ENCODE data around the gene DAB2IP.
"Not testable (repeated sequence)": the region's sequence is repeated elsewhere in the genome, so short reads cannot be mapped to it uniquely, and the experiment has no call there.

DNA sequence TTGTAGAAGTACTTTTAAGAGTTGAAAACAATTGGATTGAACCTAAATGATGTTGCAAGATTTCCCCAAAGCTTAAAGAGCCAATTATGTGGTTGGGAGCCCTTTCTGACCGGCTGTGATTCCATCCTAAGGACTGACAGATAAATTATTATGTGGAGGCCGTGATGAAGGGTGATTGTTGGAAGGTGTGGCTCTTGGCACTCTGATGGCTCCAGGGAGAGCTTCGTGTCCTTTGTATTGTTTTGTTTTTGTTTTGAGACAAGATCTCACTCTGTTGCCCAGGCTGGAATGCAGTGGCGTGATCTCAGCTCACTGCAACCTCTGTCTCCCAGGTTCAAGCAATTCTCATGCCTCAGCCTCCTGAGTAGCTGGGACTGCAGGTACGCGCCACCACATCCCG lies 32.5 kb upstream of the DAB2IP start:
- TF ChIP-seq, protein P1, sequence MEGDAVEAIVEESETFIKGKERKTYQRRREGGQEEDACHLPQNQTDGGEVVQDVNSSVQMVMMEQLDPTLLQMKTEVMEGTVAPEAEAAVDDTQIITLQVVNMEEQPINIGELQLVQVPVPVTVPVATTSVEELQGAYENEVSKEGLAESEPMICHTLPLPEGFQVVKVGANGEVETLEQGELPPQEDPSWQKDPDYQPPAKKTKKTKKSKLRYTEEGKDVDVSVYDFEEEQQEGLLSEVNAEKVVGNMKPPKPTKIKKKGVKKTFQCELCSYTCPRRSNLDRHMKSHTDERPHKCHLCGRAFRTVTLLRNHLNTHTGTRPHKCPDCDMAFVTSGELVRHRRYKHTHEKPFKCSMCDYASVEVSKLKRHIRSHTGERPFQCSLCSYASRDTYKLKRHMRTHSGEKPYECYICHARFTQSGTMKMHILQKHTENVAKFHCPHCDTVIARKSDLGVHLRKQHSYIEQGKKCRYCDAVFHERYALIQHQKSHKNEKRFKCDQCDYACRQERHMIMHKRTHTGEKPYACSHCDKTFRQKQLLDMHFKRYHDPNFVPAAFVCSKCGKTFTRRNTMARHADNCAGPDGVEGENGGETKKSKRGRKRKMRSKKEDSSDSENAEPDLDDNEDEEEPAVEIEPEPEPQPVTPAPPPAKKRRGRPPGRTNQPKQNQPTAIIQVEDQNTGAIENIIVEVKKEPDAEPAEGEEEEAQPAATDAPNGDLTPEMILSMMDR (IDR thresholded peaks at IDR 0.05 in 2 of 3, conservative IDR thresholded peaks at IDR 0.05 in 1 of 3; ENCODE audit: borderline replicate concordance in 1 of 3, insufficient read depth in 1 of 3, low read depth in 2 of 3, low read length in 2 of 3) = not testable (repeated sequence)
- TF ChIP-seq SRF, FOSL1 (IDR thresholded peaks at IDR 0.05; ENCODE audit: low read depth): not testable (repeated sequence)
- TF ChIP-seq, protein P2, sequence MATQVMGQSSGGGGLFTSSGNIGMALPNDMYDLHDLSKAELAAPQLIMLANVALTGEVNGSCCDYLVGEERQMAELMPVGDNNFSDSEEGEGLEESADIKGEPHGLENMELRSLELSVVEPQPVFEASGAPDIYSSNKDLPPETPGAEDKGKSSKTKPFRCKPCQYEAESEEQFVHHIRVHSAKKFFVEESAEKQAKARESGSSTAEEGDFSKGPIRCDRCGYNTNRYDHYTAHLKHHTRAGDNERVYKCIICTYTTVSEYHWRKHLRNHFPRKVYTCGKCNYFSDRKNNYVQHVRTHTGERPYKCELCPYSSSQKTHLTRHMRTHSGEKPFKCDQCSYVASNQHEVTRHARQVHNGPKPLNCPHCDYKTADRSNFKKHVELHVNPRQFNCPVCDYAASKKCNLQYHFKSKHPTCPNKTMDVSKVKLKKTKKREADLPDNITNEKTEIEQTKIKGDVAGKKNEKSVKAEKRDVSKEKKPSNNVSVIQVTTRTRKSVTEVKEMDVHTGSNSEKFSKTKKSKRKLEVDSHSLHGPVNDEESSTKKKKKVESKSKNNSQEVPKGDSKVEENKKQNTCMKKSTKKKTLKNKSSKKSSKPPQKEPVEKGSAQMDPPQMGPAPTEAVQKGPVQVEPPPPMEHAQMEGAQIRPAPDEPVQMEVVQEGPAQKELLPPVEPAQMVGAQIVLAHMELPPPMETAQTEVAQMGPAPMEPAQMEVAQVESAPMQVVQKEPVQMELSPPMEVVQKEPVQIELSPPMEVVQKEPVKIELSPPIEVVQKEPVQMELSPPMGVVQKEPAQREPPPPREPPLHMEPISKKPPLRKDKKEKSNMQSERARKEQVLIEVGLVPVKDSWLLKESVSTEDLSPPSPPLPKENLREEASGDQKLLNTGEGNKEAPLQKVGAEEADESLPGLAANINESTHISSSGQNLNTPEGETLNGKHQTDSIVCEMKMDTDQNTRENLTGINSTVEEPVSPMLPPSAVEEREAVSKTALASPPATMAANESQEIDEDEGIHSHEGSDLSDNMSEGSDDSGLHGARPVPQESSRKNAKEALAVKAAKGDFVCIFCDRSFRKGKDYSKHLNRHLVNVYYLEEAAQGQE (IDR thresholded peaks at IDR 0.05; ENCODE audit: low read depth) = not testable (repeated sequence)

Measured in HCT116 (cell line).